ENCODE measurements around the gene ITGB1. TPM values are rescaled to one million over a fixed set of nuclear protein-coding genes. Genes with fewer than 3 reads are reported as not detected.
"Not testable (repeated sequence)": the region's sequence is repeated elsewhere in the genome, so short reads cannot be mapped to it uniquely, and the experiment has no call there.

The ITGB1 gene
- total RNA-seq, 1 donor from 2014 or later: 442 TPM

DNA sequence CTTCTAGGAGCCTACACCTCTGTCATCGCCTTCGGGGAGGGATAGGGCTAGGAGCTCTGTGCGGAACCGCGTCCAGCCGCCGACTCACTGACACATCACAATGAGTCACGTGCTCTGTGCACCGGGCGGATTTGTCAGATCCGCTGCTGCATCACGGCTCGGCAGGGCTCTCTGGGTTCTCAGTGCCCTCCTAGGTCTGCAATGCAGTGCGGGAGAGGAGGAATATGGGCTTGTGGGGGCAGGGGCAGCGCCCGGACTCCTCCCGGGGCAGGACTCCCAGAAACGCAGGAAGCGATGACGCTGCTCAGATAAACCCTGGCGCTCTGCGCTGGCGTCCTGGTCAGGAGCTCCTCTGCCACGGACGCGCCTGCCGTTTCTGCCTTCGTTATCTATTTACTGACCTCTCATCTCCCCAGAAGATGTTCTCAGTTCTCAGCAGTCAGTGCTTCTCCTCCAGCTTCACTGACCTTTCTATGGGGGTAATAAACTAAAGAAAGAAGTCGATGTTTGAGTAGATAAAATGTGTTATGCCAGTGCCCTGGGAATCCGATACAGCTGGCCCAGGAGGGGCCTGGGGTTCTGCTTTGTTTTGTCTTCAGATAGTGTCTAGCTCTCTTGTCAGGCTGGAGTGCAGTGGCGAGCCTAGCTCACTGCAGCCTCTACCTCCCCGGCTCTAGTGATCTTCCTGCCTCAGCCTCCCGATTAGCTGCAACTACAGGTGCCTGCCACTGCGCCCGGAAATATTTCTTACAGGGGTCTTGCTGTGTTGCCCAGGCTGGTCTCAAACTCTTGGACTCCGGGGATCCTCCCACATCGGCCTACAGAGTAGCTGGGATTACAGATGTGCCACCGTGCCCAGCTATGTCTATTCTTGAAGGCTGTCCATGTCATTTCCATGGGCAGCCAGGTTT is 22.8 kb upstream of the ITGB1 start:
- peak; percentile 75 for DNase-seq

GRCh38 chr10:32980242-32980557 is 22.2 kb upstream of the ITGB1 start:
- DNase-seq: no peak

DNA sequence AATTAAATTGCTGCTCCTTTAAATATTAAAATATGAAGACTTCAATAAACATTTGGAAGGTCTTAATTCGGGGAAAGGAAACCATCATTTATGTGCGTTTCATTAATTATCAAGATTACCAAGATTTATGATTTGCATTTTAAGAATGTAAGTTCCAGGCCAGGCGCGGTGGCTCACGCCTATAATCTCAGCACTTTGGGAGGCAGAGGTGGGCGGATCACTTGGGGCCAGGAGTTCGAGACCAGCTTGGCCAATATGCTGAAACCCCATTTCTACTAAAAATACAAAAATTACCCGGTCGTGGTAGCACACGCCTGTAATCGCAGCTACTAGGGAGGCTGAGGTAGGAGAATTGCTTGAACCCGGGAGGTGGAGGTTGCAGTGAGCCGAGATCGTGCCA is 21.7 kb upstream of the ITGB1 start:
- not testable (repeated sequence) for DNase-seq

DNA sequence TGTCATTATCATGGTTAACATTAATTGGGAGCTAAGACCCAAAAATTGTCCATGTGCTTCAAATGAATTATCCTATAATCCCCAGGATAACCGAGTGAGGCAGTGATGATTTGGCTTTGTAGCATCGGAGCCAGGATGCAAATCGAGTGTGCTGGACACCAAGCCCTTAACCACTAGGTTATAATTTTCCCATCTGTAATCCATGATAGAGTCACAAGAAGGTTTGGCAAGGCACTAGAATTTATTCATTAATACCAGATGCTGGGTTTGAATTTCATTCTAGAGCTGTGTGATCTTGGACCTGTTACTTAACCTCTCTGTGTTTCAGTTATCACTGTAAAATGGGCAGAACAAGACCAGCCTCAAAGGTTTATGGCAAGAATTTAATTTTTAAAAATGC is 21.0 kb upstream of the ITGB1 start:
- no peak for DNase-seq

DNA sequence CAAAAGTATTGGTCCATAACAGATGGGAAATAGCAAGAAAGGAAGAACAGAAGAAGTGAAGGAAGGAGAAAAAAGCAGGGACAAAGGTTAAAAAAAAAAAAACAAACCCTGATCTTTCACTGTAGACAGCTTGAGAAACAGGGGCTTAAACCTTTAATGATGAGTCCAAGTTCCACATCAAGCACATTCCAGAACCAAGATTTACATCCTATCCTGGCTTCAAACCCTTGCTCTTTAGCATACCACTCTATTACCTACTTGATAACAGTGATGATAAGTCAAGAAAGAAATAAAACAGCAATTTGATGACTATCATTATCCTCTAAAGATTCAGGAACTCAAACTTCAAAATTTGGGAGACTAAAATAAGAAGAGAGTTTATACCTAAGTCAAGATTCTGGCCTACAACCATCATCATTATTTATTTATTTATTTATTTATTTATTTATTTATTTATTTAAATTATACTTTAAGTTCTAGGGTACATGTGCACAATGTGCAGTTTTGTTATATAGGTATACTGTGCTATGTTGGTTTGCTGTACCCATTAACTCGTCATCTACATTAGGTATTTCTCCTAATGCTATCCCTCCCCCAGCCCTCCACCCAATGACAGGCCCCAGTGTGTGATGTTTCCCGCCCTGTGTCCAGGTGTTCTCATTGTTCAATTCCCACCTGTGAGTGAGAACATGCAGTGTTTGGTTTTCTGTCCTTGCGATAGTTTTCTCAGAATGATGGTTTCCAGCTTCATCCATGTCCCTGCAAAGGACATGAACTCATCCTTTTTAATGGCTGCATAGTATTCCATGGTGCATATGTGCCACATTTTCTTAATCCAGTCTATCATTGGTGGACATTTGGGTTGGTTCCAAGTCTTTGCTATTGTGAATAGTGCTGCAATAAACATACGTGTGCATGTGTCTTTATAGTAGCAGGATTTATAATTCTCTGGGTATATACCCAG is 20.1 kb upstream of the ITGB1 start:
- DNase-seq: not testable (repeated sequence)

- DNase-seq: no peak
Measured at GRCh38 chr10:32976338-32976737, 18.3 kb upstream of the ITGB1 start.

DNA sequence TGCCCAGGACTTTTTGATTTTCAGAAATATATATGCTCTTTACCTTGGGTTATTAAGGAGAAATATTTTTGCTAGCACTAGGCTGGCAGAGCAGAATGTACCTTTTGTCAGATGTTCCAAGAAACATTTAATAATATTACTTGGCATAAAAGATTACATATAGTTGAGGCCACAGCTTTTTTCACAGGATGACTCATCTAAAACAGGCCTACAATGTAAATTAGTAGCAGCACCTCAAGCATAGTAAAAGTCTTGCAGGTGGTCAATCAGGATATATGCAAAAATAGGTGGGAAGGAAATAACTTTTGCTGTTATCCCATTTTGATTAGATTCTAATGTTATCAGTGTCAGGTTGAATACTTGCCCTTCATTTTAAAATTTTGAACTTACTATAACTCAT is 14.9 kb upstream of the ITGB1 start:
- no peak for DNase-seq

DNA sequence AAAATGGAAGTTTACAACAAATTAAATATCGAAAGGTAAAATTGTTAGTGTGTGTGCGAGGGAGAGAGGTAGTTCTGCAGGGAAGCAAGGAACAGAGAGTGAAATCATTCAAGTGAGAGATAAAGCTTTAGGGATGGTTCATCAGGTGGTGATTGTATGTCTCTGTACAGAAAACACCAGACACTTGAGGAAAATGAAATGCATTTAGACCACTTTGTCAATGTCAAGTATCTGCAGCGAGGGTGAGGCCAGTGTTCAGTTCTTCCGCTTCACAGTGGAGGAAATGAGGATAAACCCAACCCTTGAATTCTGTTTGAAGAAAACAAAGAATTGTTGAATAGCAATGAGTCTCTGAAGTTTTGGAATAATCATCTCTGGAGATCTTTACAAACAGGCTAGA is 14.4 kb upstream of the ITGB1 start:
- DNase-seq: no peak

DNA sequence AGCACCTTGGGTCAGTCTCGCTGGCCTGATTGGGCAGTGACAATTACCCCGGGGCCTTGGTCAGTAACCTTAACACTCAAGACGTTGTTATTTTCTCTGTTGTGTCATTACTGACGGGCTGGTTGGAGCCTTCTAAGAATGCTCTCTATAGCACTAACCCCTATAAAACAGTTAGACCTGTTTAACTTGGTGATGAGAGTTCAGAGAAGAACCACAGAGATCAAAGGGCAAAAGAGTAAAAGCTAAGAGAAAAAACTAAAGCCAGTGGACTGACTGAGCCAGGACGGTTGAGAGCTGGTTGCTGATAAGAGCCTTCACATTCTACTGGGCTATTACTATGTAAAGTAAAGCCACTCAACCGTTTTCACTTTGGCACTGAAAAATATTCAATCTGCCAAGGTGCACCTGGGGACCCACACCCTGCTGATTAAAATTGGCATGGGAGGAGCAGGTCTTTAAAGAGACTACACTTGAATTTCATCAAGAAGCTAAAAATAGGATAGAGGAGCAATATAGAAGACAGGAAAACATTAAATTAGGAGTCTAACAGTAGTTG is 13.6 kb upstream of the ITGB1 start:
- DNase-seq: no peak

DNA sequence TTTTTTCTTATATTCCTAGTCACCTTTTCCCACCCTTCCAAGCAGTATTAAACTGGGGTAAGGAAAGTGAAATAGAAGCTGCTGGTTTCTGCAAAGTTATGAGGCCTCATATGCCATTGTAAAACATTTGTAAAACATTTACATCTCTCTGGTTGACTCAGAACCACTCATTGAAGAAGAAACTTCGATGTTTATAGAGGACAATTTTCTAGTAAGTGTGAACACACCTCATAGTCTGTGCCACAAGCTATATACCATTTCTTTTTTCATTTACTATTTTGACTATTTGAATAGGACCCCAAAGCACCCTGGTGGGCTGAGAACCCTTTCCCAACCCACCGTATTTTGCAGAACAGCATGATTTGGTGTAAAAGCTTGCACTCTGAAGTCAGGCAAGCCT is 12.9 kb upstream of the ITGB1 start:
- DNase-seq: no peak

DNA sequence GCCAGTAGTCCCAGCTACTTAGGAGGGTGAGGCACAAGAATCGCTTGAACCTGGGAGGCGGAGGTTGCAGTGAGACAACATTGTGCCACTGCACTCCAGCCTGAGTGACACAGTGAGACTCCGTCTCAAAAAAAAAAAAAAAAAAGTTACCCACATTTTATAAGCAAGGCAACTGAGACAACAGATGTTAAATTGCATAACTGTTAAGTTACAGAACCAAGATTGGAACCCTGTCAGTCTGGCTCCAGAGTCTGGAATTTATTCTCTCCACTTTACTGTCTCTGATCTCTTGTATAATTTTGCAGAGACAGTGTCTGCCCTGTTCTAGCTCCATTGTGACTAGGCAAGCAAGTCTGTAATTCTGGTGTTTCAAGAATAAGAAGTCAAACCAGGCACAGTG is 6.2 kb upstream of the ITGB1 start:
- no peak for DNase-seq

DNA sequence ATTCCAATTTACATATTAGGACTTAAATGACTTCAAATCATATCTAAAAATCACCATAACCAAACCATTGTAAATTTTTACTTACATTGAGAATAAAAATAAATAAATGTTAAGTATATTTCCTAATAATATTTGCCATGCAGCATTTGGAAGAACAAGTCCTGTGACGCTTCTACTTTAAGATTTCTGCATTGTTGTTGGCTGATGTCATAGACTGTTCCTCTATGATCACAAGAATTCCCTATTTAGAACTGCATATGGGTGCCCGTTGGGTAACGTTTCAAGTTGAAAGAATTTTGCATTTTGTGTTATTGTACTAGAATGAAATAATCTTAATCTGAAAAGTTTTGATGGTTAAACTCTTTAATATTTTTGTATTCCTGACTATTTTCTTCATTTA is 5.1 kb upstream of the ITGB1 start:
- peak; percentile 55 for DNase-seq

GRCh38 chr10:32962521-32962920 is 4.5 kb upstream of the ITGB1 start:
- no peak for DNase-seq

DNA sequence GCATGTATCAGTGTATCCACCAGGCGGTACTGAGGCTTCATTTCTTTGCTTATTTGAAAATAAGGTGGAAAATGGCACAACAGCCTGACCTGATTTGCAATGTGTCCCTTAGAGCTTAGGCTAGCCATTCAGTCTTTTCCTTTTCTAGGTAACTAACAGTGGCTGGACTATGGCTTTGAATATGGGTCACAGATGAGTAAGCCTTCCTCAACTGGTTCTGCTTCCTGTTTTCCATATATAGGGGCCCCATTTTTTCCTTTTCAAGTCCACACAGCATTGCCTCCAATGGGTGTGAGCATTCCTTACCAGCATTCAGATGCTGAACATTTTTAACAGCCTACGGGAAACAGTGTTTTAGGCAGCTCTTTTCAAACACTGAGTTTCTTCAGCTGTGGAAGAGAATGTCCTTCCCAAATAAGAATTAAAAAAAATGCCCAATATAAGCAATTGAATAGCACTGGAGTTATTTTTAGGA is 3.9 kb upstream of the ITGB1 start:
- DNase-seq: peak; percentile 61

DNA sequence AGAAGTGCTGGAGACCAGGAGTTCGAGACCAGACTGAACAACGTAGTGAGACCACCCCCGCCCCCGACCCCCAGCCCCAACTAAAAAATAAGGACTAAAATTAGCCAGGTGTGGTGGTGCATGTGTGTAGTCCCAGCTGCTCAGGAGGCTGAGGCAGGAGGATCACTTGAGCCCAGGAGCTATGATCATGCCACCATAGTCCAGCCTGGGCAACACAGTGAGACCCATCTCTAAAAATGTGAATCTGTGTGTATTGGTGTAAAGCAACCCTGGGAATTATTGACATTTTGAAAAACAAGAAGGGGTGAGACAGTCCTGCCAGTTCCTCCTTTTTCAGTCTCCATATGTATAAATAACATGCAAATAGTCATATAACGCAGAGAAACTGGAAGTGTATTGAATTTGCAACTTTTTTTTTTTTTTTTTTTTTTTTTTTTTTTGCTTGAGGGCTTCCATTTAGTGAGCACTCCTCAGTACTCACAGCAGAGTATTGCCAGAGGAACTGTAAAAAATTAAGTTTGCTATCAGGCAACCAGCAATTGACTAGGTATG is 3.4 kb upstream of the ITGB1 start:
- DNase-seq: no peak

DNA sequence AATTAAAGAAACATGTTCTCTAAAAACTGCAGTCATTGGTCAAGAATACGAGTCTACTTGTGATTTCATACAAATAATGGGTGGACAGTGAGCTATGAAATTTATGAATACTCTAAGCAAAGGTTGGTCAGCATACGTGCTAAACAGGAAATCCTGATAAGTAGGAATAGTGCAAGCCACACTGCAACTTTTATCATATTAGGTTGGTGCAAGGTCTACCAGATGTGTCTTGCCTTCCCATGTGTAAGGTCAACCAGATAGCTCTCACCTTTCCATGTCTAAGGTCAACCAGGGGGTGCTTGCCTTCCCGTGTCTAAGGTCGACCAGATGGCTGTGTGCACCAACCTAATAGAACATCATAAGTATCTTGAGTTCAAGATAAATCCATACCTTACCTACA is 2.0 kb upstream of the ITGB1 start:
- no peak for DNase-seq

DNA sequence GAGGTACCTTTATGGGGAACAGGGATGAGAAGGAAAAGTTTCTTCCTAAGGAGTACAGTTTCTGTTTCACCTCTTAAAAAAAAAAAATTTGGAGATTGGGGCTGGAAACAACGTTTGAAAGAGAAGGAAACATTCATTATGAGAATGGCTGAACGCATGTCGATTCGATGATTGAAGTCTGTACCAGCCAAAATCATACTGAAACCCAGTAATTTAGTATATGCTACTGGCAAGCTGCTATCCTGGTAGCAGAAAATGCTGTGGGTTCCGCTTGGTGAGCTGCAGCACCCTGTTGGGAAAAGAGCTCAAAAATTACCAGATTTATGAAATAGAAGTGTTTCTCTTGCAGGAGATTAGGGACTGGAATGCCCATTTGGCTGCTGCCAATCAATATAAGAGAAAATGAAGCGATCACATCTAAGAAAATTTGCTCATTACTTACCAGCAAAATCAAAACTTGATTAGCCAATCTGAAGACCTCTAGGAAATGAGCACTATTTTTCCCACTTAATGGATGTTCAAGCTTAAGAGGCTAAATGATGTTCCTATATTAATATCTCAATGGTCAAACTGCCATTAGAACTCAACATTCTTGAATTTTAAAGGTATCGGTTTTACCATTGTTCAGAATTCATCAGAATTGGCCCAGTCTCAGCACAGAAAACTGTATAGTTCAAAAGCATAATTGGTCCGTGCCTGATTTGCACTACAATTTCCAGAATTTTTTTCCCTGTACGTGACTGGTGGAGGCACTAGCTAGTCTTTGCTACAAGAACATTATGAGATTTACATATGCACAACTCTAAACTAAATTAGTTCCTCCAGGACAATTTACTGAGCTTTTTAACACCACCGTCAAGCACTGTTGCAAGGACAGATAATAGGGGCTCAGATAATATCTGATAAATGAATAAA is 1.2 kb upstream of the ITGB1 start:
- DNase-seq: peak; percentile 45

DNA sequence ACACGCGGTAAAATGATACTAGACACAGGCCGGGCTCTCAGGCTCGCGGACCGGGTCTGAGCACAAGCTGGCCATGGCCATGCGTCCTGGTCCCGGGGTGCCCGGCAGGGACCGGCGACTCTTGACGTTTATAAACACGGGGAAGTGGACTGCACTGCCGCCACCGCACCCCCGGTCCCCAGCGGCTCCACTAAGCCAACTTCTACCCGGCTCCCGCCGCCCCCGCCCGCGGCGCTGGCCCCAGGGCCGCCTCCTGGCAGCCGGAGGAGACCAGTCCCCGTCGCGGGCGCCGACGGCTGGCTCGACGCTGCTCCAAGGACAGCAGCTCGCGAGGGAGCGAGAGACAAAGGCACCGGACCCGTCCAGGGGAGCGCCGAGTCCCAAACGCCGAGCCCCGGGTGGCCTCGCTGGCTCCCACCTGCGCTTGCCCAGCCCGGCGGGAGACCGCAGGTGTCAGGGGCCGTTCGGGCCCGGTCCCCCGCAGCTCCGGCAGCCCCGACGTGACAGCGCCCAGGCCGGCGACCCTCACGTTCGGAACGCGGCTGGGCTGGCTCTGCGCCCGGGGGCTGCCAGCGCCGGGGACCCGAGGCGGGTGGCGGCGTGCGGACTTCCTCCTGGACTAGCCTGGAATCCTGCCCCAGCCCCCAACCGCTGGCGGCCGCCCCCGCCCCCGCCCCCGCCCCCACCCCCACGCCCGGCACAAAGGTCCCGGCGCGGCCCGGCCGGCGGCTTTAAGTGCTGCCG is 517 bp downstream of the ITGB1 start:
- DNase-seq: peak; percentile 37

- DNase-seq: no peak
Measured at GRCh38 chr10:32956365-32957197, 1.4 kb downstream of the ITGB1 start.

DNA sequence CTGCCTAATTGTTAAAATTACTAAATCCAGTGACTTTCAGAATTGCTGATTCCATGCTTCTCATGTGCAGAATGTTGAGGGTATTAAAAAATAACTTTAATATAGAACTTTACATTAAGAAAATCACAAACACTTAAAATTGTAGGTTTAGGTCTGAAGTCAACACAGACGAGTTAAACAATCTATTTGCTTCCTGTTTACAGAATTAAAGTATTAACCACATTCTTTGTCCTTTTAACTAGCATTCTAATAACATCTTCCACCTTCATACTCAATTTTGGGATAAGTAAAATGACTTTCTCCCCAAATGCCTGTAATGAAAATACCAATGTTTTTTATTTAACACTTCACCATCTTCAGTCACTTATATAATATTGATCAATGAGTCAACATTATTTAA is 2.2 kb downstream of the ITGB1 start:
- no peak for DNase-seq

All from skin of body (tissue), 2 donors.